Stomach (tissue), 4 donors: ENCODE results near the gene WBP2NL.

Experiments
- POLR2A ChIP-seq, 4 donors: fragments of 450-650 bp; IDR thresholded peaks; one replicate each; pipeline ENCODE4 v1.6.1; 2016; ENCODE audit warnings: antibody characterized with exemption in 4 of 4, control low read depth in 2 of 4, mild to moderate bottlenecking in 1 of 4, moderate library complexity in 1 of 4
- TF ChIP-seq, protein P1 (sequence below), 7 experiments: fragments of 450-650 bp in 4 of 7; fragments of 200-600 bp in 3 of 7; sonication (generic) in 3 of 7; IDR thresholded peaks; one replicate each; pipeline ENCODE4 v1.5.1; 2016 to 2019; ENCODE audit warnings: antibody characterized with exemption in 7 of 7, control low read depth in 2 of 7, mild to moderate bottlenecking in 1 of 7

DNA sequence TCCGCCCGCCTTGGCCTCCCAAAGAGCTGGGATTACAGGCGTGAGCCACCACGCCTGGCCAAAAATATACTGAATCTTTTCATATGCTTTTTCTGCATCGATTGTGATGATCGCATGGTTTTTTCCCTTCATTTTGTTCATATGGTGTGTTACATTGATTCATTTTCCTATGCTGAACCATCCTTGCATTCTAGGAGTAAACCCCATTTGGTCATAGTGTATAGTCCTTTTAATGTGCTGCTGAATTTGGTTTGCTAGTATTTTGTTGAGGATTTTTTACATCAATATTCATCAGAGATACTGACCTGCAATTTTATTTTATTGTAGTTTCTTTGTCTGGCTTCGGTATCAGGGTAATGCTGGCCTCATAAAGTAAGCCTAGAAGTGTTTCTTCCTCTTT is 12.2 kb downstream of the WBP2NL start:
- TF ChIP-seq POLR2A (IDR thresholded peaks at IDR 0.05) = no peak
- TF ChIP-seq, protein P1, sequence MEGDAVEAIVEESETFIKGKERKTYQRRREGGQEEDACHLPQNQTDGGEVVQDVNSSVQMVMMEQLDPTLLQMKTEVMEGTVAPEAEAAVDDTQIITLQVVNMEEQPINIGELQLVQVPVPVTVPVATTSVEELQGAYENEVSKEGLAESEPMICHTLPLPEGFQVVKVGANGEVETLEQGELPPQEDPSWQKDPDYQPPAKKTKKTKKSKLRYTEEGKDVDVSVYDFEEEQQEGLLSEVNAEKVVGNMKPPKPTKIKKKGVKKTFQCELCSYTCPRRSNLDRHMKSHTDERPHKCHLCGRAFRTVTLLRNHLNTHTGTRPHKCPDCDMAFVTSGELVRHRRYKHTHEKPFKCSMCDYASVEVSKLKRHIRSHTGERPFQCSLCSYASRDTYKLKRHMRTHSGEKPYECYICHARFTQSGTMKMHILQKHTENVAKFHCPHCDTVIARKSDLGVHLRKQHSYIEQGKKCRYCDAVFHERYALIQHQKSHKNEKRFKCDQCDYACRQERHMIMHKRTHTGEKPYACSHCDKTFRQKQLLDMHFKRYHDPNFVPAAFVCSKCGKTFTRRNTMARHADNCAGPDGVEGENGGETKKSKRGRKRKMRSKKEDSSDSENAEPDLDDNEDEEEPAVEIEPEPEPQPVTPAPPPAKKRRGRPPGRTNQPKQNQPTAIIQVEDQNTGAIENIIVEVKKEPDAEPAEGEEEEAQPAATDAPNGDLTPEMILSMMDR (IDR thresholded peaks at IDR 0.05) = no peak
